ENCODE measurements around the gene MFRP. TPM values are rescaled to one million over a fixed set of nuclear protein-coding genes. Genes with fewer than 3 reads are reported as not detected.

Gene MFRP
- total RNA-seq, 4 donors from 2014 or later: not detected

- no peaks in the 10 kb centered on the region for H3K9me3 ChIP-seq
- H3K27ac ChIP-seq: peak overlapping the region; percentile 74 to 92 (median 90)
- peaks cover 0 to 18% (median 0%) of the 10 kb centered on the region in 3 donors for H3K36me3 ChIP-seq
- intact Hi-C loops (cut with DNase I): no loop called here
- DNase-seq: no peak
- peak overlapping the region; percentile 36 to 74 (median 60) for H3K4me3 ChIP-seq
- TF ChIP-seq CTCF (IDR thresholded peaks at IDR 0.05) (no peak), POLR2A (IDR thresholded peaks at IDR 0.05) (no peak)
- peaks cover 0 to 43% (median 0%) of the 10 kb centered on the region in 4 donors for H3K27me3 ChIP-seq
- H3K4me1 ChIP-seq: peaks cover 42 to 76% (median 52%) of the 10 kb centered on the region in 3 donors
- 43 to 77% methylated on average over 3 to 6 of the region's 11 CpGs for WGBS, 2 donors
Observed at GRCh38 chr11:119338965-119339588, 7.4 kb downstream of the MFRP start.

GRCh38 chr11:119338318-119338890, 8.1 kb downstream of the MFRP start:
- DNase-seq: no peak
- Histone ChIP-seq H3K27me3 (peaks cover 0 to 43% (median 0%) of the 10 kb centered on the region in 4 donors), H3K36me3 (peaks cover 0 to 18% (median 0%) of the 10 kb centered on the region in 3 donors), H3K9me3 (no peaks in the 10 kb centered on the region), H3K27ac (peak overlapping the region in 3 of 4 donors; percentile 89 to 92 (median 91)), H3K4me3 (peak overlapping the region in 2 of 4 donors; percentile 63 to 74), H3K4me1 (peaks cover 42 to 83% (median 52%) of the 10 kb centered on the region in 3 donors)
- TF ChIP-seq CTCF (IDR thresholded peaks at IDR 0.05): peak; percentile 65 to 84 (median 82)
- TF ChIP-seq POLR2A (IDR thresholded peaks at IDR 0.05): no peak
- 13 to 25% methylated on average over 11 to 12 of the region's 17 CpGs for WGBS, 2 donors
- intact Hi-C loops (cut with DNase I): no loop called here

- TF ChIP-seq POLR2A (IDR thresholded peaks at IDR 0.05) (no peak), CTCF (IDR thresholded peaks at IDR 0.05) (no peak)
- H3K27me3 ChIP-seq: peaks cover 0 to 42% (median 0%) of the 10 kb centered on the region in 4 donors
- peaks cover 0 to 18% (median 0%) of the 10 kb centered on the region in 3 donors for H3K36me3 ChIP-seq
- no peaks in the 10 kb centered on the region for H3K9me3 ChIP-seq
- intact Hi-C loops (cut with DNase I): no loop called here
- no peak for DNase-seq
- H3K27ac ChIP-seq: peak overlapping the region in 3 of 4 donors; percentile 52 to 92 (median 91)
- H3K4me1 ChIP-seq: peaks cover 42 to 83% (median 52%) of the 10 kb centered on the region in 3 donors
- no peak overlapping the region for H3K4me3 ChIP-seq
- 39 to 49% methylated on average over 3 to 4 of the region's 9 CpGs for WGBS, 2 donors
Observed at GRCh38 chr11:119337581-119338317, 8.8 kb downstream of the MFRP start.

GRCh38 chr11:119336744-119337469, 9.6 kb downstream of the MFRP start:
- Histone ChIP-seq H3K27me3 (peaks cover 0 to 33% (median 0%) of the 10 kb centered on the region in 4 donors), H3K36me3 (peaks cover 0 to 18% (median 0%) of the 10 kb centered on the region in 3 donors), H3K9me3 (no peaks in the 10 kb centered on the region), H3K4me3 (no peak overlapping the region), H3K4me1 (peaks cover 42 to 80% (median 50%) of the 10 kb centered on the region in 3 donors), H3K27ac (peak overlapping the region in 1 of 4 donors; percentile 91)
- TF ChIP-seq CTCF (IDR thresholded peaks at IDR 0.05) (no peak), POLR2A (IDR thresholded peaks at IDR 0.05) (no peak)
- 80 to 87% methylated on average over 5 to 6 of the region's 9 CpGs for WGBS, 2 donors
- no peak for DNase-seq
- intact Hi-C loops (cut with DNase I): no loop called here

Measured in esophagus squamous epithelium (tissue), 5 donors.